Neural cell (in vitro differentiated cells): ENCODE data around the gene PIM3. TPM values are rescaled to one million over a fixed set of nuclear protein-coding genes. Genes with fewer than 3 reads are reported as not detected.

Source experiments
- H2AFZ ChIP-seq: fragments of 200-600, 300-800 bp; sonication (generic), shearing (Covaris generic); 2 replicates; pipeline ENCODE4 v1.6.0; 2014; ENCODE audit warnings: low read depth, mild to moderate bottlenecking, antibody characterized with exemption, low read length, moderate library complexity
- H3F3A ChIP-seq: fragments of 200-600 bp; shearing (Covaris generic); 2 replicates; pipeline ENCODE4 v1.6.1; 2016; ENCODE audit warnings: mild to moderate bottlenecking, moderate library complexity, mixed read lengths, antibody characterized with exemption, low read length; ENCODE audit not compliant: insufficient read depth, poor library complexity, severe bottlenecking
- H3K27ac ChIP-seq: fragments of 200-600, 300-800 bp; sonication (generic), shearing (Covaris generic); 2 replicates; pipeline ENCODE4 v1.5.1; 2014; ENCODE audit warnings: mild to moderate bottlenecking, low read length, moderate library complexity
- H3K27me3 ChIP-seq: fragments of 300-800, 200-600 bp; sonication (generic), shearing (Covaris generic); 2 replicates; pipeline ENCODE4 v1.6.0; 2014; ENCODE audit warnings: mild to moderate bottlenecking, low read depth, low read length, moderate library complexity; ENCODE audit not compliant: insufficient read depth
- H3K36me3 ChIP-seq: fragments of 300-800, 200-600 bp; sonication (generic), shearing (Covaris generic); 2 replicates; pipeline ENCODE4 v1.5.1; 2014; ENCODE audit warnings: mild to moderate bottlenecking, antibody characterized with exemption, low read length, moderate library complexity; ENCODE audit not compliant: insufficient read depth
- H3K4me2 ChIP-seq: fragments of 300-800, 200-600 bp; sonication (generic), shearing (Covaris generic); 2 replicates; pipeline ENCODE4 v1.6.0; 2014; ENCODE audit warnings: mild to moderate bottlenecking, low read length
- H3K4me3 ChIP-seq: fragments of 300-800, 200-600 bp; sonication (generic), shearing (Covaris generic); 2 replicates; pipeline ENCODE4 v1.5.1; 2014; ENCODE audit warnings: mild to moderate bottlenecking, low read length, moderate library complexity
- H3K79me2 ChIP-seq: fragments of 200-600 bp; shearing (Covaris generic); replicated peaks from 2 replicates; pipeline ENCODE4 v1.6.0; 2014; ENCODE audit warnings: mild to moderate bottlenecking, low read length, moderate library complexity; ENCODE audit not compliant: insufficient read depth
- H3K9ac ChIP-seq: fragments of 300-800, 200-600 bp; sonication (generic), shearing (Covaris generic); 2 replicates; pipeline ENCODE4 v1.6.1; 2016; ENCODE audit warnings: mild to moderate bottlenecking, low read length, mixed read lengths
- H3K9me2 ChIP-seq: fragments of 200-600 bp; shearing (Covaris generic); 2 replicates; pipeline ENCODE4 v1.6.1; 2016; ENCODE audit warnings: mild to moderate bottlenecking, low read length, mixed read lengths; ENCODE audit not compliant: insufficient read depth
- H3K9me3 ChIP-seq: fragments of 200-600, 300-800 bp; sonication (generic), shearing (Covaris generic); 2 replicates; pipeline ENCODE4 v1.6.1; 2016; ENCODE audit warnings: mild to moderate bottlenecking, mixed run types, low read length, moderate library complexity, mixed read lengths
- H4K20me1 ChIP-seq: fragments of 200-600 bp; shearing (Covaris generic); 2 replicates; pipeline ENCODE4 v1.6.1; 2016; ENCODE audit warnings: mild to moderate bottlenecking, mixed run types; ENCODE audit not compliant: insufficient read depth
- EP300 ChIP-seq: fragments of 450-650 bp; conservative IDR thresholded peaks from 2 replicates; pipeline ENCODE4 v1.6.1; 2014; ENCODE audit warnings: antibody characterized with exemption, mild to moderate bottlenecking, moderate library complexity; ENCODE audit not compliant: poor library complexity, severe bottlenecking
- EZH2 ChIP-seq: fragments of 200-600, 300-800 bp; shearing (Covaris generic), sonication (generic); IDR thresholded peaks from 2 replicates; pipeline ENCODE4 v1.6.1; 2014; ENCODE audit warnings: antibody characterized with exemption, low read length, borderline replicate concordance, mild to moderate bottlenecking; ENCODE audit not compliant: insufficient read depth, poor library complexity, severe bottlenecking
- MXI1 ChIP-seq: fragments of 450-650 bp; conservative IDR thresholded peaks from 2 replicates; pipeline ENCODE4 v1.6.1; 2014; ENCODE audit warnings: antibody characterized with exemption, mild to moderate bottlenecking; ENCODE audit not compliant: poor library complexity, severe bottlenecking
- POLR2AphosphoS5 ChIP-seq: IDR thresholded peaks from 2 replicates; pipeline ENCODE4 v1.6.1; 2012
- RAD21 ChIP-seq: fragments of 450-650 bp; conservative IDR thresholded peaks from 2 replicates; pipeline ENCODE4 v1.6.1; 2014; ENCODE audit warnings: antibody characterized with exemption, mild to moderate bottlenecking, moderate library complexity
- SMC3 ChIP-seq: fragments of 450-650 bp; conservative IDR thresholded peaks from 2 replicates; pipeline ENCODE4 v1.6.1; 2014; ENCODE audit warnings: antibody characterized with exemption, mild to moderate bottlenecking, moderate library complexity; ENCODE audit not compliant: poor library complexity
- TAF1 ChIP-seq: IDR thresholded peaks from 2 replicates; pipeline ENCODE4 v1.6.1; 2012; ENCODE audit warnings: low read depth
- polyA plus RNA-seq: library from polyadenylated mRNA; depleted of rRNA; stranded (reverse); fragments of >200 nt; gene quantifications from 2 replicates; pipeline ENCODE4 v1.2.3, GENCODE V29; 2014
- TF ChIP-seq, protein P1 (sequence below): fragments of 450-650 bp; IDR thresholded peaks from 2 replicates; pipeline ENCODE4 v1.5.1; 2014; ENCODE audit warnings: antibody characterized with exemption, mild to moderate bottlenecking, moderate library complexity; ENCODE audit not compliant: poor library complexity, severe bottlenecking
- TF ChIP-seq, protein P2 (sequence below): IDR thresholded peaks from 2 replicates; pipeline ENCODE4 v1.6.1; 2012; ENCODE audit warnings: borderline replicate concordance

PIM3 gene
- polyA plus RNA-seq, 1 donor from 2014 or later: 28.7 TPM

DNA sequence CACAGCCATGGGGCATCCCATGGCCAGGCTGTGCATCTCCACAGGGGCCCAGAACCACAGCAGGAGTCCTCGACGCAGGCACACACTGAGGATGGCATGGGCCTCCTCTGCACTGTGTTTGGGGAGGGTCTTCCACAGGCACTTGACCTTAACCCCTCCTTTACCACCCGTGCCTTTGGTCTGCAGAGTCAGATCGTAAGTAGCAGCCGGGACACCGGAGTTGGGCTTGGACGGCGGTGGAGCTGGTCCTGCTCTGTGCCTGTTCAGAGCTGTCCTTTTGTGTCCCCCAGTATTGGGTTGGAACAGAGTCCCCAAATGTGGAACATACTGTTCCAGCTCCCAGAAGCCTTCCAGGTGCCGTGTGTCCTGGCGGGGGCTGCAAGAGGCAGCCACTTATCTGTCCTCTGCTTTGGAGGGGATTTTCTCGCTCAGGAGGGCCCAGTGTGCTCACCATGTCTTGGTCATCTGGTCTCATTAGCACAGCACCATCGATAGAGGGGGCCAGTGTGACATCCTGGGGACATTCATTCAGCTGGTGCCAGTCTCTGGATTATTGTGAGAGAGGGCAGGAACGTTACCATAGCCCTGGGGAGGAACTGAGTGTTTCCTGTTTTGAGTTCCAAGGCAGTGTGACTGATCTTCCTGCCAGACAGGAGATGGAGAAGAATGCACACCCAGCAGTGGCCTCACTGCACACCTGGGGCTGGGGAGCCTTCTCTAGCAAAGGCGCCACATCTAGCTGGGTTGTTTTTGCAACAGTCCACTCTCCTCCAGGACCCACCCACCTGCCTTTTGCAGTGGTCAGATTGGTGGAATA is 29.8 kb upstream of the PIM3 start:
- H2AFZ ChIP-seq: no peak overlapping the region
- H3K9me3 ChIP-seq: no peaks in the 10 kb centered on the region
- H3K36me3 ChIP-seq: no peaks in the 10 kb centered on the region
- no peak overlapping the region for H3K4me3 ChIP-seq
- no peaks in the 10 kb centered on the region for H3K79me2 ChIP-seq
- H3K27me3 ChIP-seq: no peaks in the 10 kb centered on the region
- H3K4me2 ChIP-seq: no peak overlapping the region
- H3K27ac ChIP-seq: no peak overlapping the region
- TF ChIP-seq POLR2AphosphoS5: no peak
- no peak for TF ChIP-seq TAF1
- no peak for TF ChIP-seq RAD21
- TF ChIP-seq, protein P1, sequence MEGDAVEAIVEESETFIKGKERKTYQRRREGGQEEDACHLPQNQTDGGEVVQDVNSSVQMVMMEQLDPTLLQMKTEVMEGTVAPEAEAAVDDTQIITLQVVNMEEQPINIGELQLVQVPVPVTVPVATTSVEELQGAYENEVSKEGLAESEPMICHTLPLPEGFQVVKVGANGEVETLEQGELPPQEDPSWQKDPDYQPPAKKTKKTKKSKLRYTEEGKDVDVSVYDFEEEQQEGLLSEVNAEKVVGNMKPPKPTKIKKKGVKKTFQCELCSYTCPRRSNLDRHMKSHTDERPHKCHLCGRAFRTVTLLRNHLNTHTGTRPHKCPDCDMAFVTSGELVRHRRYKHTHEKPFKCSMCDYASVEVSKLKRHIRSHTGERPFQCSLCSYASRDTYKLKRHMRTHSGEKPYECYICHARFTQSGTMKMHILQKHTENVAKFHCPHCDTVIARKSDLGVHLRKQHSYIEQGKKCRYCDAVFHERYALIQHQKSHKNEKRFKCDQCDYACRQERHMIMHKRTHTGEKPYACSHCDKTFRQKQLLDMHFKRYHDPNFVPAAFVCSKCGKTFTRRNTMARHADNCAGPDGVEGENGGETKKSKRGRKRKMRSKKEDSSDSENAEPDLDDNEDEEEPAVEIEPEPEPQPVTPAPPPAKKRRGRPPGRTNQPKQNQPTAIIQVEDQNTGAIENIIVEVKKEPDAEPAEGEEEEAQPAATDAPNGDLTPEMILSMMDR: no peak
- no peak for TF ChIP-seq MXI1
- TF ChIP-seq SMC3: no peak
- no peak for TF ChIP-seq EZH2
- no peak for TF ChIP-seq EP300
- TF ChIP-seq, protein P2, sequence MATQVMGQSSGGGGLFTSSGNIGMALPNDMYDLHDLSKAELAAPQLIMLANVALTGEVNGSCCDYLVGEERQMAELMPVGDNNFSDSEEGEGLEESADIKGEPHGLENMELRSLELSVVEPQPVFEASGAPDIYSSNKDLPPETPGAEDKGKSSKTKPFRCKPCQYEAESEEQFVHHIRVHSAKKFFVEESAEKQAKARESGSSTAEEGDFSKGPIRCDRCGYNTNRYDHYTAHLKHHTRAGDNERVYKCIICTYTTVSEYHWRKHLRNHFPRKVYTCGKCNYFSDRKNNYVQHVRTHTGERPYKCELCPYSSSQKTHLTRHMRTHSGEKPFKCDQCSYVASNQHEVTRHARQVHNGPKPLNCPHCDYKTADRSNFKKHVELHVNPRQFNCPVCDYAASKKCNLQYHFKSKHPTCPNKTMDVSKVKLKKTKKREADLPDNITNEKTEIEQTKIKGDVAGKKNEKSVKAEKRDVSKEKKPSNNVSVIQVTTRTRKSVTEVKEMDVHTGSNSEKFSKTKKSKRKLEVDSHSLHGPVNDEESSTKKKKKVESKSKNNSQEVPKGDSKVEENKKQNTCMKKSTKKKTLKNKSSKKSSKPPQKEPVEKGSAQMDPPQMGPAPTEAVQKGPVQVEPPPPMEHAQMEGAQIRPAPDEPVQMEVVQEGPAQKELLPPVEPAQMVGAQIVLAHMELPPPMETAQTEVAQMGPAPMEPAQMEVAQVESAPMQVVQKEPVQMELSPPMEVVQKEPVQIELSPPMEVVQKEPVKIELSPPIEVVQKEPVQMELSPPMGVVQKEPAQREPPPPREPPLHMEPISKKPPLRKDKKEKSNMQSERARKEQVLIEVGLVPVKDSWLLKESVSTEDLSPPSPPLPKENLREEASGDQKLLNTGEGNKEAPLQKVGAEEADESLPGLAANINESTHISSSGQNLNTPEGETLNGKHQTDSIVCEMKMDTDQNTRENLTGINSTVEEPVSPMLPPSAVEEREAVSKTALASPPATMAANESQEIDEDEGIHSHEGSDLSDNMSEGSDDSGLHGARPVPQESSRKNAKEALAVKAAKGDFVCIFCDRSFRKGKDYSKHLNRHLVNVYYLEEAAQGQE: no peak
- no peak overlapping the region for H3K9ac ChIP-seq
- no peaks in the 10 kb centered on the region for H4K20me1 ChIP-seq
- no peaks in the 10 kb centered on the region for H3F3A ChIP-seq
- H3K9me2 ChIP-seq: no peaks in the 10 kb centered on the region

DNA sequence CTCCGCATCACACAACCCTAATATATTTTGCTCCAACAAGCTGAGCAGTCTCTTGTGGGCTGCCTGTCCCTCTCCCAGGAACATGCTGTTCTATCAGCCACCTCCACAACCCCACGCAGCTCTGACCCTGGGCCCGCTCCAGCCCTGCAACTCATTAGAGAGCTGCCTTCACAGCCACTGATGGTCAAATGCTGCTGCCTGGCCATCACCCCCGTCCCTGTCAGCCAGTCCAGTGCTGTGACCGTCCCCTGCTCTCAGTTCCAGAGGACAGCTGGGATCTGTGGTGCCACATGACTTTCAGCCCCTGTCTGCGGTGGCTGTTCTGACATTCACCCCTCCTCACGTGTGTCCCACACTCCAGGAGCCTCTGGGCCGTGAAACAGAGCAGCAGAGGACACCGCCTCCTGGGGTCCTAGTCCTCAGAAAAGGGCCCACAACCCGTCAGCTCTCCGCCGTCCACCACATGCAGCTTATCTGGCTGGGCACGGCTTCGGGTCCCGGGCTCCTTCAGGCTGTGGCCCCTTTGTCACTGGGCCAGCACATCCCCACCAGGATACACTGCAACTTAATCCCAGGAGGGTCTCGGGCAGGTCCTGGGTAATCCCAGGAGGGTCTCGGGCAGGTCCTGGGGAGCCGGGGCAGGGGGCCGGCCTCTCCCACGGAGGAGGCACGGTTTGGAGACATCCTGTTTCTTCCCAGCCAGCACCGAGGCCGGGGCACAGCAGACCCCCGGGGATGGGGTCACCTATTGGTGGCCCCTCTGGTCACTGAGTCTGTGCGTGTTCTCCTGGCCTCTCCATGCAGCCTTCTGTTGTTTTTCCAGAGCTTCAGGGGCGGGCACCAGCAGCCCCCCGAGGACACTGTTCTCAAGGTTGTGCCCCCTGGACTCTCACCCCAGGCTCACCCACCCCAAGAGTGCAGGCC is 27.1 kb upstream of the PIM3 start:
- no peak overlapping the region for H2AFZ ChIP-seq
- no peaks in the 10 kb centered on the region for H4K20me1 ChIP-seq
- H3F3A ChIP-seq: no peaks in the 10 kb centered on the region
- TF ChIP-seq MXI1 (no peak), SMC3 (no peak)
- no peaks in the 10 kb centered on the region for H3K79me2 ChIP-seq
- H3K9ac ChIP-seq: no peak overlapping the region
- H3K36me3 ChIP-seq: no peaks in the 10 kb centered on the region
- no peak overlapping the region for H3K27ac ChIP-seq
- no peak overlapping the region for H3K4me3 ChIP-seq
- H3K9me2 ChIP-seq: no peaks in the 10 kb centered on the region
- no peak overlapping the region for H3K4me2 ChIP-seq
- H3K9me3 ChIP-seq: no peaks in the 10 kb centered on the region
- H3K27me3 ChIP-seq: no peaks in the 10 kb centered on the region
